Measurements from ENCODE around the gene SLU7.

The SLU7 gene

DNA sequence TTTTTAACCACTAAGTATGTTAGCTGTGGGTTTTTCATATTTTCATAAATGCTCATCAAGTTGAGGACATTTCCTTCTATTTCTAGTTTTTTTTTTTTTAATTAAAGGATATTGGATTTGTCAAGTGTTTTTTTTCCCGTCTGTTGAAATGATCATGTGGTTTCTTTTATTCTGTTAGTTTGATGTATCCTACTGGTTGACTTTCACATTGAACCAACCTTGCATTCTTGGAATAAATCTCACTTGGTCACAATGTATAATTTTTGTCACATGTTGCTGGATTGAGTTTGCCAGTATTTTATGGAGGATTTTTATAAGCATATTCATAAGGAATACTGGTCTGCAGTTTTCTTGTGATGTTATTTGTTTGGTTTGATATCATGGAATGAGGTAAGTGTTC, 31.4 kb downstream of the SLU7 start:
- TF ChIP-seq, protein P1, sequence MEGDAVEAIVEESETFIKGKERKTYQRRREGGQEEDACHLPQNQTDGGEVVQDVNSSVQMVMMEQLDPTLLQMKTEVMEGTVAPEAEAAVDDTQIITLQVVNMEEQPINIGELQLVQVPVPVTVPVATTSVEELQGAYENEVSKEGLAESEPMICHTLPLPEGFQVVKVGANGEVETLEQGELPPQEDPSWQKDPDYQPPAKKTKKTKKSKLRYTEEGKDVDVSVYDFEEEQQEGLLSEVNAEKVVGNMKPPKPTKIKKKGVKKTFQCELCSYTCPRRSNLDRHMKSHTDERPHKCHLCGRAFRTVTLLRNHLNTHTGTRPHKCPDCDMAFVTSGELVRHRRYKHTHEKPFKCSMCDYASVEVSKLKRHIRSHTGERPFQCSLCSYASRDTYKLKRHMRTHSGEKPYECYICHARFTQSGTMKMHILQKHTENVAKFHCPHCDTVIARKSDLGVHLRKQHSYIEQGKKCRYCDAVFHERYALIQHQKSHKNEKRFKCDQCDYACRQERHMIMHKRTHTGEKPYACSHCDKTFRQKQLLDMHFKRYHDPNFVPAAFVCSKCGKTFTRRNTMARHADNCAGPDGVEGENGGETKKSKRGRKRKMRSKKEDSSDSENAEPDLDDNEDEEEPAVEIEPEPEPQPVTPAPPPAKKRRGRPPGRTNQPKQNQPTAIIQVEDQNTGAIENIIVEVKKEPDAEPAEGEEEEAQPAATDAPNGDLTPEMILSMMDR (conservative IDR thresholded peaks at IDR 0.05; ENCODE audit: low read depth, low read length): no peak
- no peak for DNase-seq (ENCODE audit: low read depth)
- no peak overlapping the region for H3K4me3 ChIP-seq (ENCODE audit: low read depth, low read length)

DNA sequence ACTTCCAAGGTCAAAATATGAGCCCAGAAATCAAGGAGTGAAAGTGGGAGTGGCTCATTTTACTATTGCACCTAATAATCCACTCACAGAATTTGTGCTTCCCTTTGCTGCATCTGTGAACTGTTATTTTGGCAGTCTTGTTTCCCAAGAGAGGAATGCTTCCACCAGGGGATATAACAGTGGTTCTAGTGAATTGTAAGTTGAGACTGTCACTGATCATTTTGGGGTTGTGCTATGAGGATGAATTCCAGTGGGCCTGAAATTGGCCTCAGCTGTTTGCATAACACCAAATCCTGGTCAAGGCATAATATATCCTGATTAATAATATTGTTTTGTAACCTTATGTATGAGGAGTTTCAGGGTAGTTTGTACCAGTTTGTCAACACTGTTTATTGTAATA, 33.4 kb downstream of the SLU7 start:
- no peak for DNase-seq (ENCODE audit: low read depth)
- H3K4me3 ChIP-seq (ENCODE audit: low read depth, low read length): no peak overlapping the region
- TF ChIP-seq, protein P1 (conservative IDR thresholded peaks at IDR 0.05; ENCODE audit: low read depth, low read length): no peak

DNA sequence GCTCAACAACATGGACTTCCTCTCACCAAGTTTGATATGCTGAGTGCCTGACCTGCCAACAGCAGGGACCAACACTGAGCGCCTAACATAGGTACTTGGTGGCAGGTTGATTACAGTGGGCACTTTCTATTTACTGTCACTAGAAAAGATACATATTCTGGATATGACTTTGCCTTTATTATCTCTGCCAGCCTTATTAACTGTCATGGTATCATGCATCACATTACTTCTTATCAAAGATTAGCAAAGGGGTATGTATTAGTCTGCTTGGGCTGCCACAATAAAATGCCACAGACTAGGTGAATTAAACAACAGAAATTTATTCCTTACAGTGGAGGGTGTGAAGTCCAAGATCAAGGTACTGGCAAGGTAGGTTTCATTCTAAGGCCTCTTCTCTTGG, 34.2 kb downstream of the SLU7 start:
- DNase-seq (ENCODE audit: low read depth): no peak
- TF ChIP-seq, protein P1 (conservative IDR thresholded peaks at IDR 0.05; ENCODE audit: low read depth, low read length): no peak
- no peak overlapping the region for H3K4me3 ChIP-seq (ENCODE audit: low read depth, low read length)

DNA sequence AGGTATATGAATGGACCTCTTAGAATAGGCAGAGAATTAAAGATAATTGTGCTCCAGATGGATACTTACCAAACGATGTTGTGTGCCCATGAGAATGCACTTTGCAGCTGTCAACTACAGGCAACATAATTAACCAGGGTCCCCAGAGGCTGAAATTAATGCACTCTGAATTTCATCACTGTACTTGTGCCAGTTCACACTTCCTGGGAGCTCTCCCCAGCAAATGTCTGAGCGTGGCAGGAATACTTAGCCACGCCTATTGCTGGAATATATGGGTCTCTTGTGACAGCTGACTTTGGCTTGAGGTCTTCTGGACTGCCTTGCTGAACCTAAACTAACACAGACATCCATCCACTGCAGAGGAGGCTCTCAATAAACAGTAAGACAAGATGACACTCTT, 36.5 kb downstream of the SLU7 start:
- TF ChIP-seq, protein P1 (conservative IDR thresholded peaks at IDR 0.05; ENCODE audit: low read depth, low read length): no peak
- no peak for DNase-seq (ENCODE audit: low read depth)
- H3K4me3 ChIP-seq (ENCODE audit: low read depth, low read length): no peak overlapping the region

DNA sequence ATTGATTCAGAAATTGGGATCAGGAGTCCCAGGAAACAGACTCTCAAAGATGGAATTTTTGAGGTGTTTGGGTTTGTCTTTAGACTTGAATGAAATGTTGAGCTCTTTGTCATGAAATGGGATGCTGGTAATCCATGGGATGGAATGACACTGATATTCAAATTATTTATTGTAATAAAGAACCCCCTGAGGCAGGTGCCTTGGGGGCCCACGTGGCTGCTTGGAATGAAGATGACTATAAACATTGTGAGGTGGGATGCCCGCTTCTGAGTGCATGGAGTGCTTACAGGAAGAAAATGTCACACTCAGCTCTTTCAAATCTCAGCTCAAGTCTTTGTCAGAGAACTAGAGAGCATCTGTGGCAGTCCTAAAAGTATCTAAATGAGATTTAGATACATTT, 38.8 kb downstream of the SLU7 start:
- no peak for DNase-seq (ENCODE audit: low read depth)
- TF ChIP-seq, protein P1 (conservative IDR thresholded peaks at IDR 0.05; ENCODE audit: low read depth, low read length): no peak

DNA sequence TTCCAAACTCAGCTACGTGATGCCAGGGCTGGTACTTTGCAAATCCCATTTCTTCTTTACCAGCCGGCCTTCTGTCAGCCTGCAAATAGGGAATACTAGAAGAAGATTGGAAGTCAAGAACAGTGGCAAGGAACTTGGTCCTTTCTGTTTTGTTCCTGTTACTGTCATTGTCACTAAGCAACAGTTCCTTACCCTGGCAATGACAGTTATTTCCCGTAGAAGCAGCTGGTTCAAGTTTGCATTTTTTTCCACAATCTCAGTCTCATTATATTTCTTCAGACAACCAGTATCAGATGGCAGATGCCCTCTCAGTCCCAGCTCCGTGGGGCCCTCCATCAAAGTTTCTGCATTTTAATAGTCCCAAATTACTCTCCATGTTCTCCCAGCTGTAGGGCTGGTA, 39.4 kb downstream of the SLU7 start:
- TF ChIP-seq, protein P1 (conservative IDR thresholded peaks at IDR 0.05; ENCODE audit: low read depth, low read length): no peak
- no peak overlapping the region for H3K4me3 ChIP-seq (ENCODE audit: low read depth, low read length)
- no peak for DNase-seq (ENCODE audit: low read depth)

More for the DNA sequence above, 38.8 kb downstream of the SLU7 start:
- no peak overlapping the region for H3K4me3 ChIP-seq (ENCODE audit: low read depth, low read length)

DNA sequence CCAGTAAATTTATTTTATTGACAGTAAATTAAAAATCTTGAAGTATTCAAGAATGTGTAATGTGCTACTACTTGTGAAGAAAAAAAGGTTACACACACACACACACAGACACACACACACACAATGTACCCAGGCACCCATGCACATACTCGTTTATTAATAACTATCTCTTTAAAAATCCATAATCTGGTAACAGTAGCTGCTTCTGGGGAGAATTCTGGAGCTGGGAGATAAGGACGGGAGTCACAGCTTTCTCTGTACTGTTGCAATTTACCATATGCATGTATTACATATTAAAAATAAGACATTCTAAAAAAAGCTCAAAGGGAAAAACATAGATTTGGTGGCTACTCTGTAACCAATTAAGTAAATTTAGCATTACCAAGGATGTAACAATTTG, 40.6 kb downstream of the SLU7 start:
- TF ChIP-seq, protein P1 (conservative IDR thresholded peaks at IDR 0.05; ENCODE audit: low read depth, low read length): no peak
- no peak overlapping the region for H3K4me3 ChIP-seq (ENCODE audit: low read depth, low read length)
- no peak for DNase-seq (ENCODE audit: low read depth)

Measured in choroid plexus epithelial cell (primary cell).